ENCODE data around the gene ZNF3.
A peak's percentile ranks its signal among the peaks of the same experiment; 100 is the strongest.

ZNF3 gene

GRCh38 chr7:100090527-100091410, 9.2 kb upstream of the ZNF3 start:
- Mint-ChIP-seq H3K27ac (peak overlapping the region in 1 of 2 donors; percentile 55), H3K4me1 (ENCODE audit: low read depth in 2 of 2) (peaks cover 11 to 19% of the 10 kb centered on the region in 2 donors), H3K4me3 (no peak overlapping the region), H3K9me3 (no peaks in the 10 kb centered on the region), H3K27me3 (no peaks in the 10 kb centered on the region), H3K36me3 (ENCODE audit: insufficient read depth) (peaks cover 68% of the 10 kb centered on the region)
- ATAC-seq (replicated peaks), result no peak
- DNase-seq, result no peak

GRCh38 chr7:100089458-100090196, 8.1 kb upstream of the ZNF3 start:
- H3K27ac Mint-ChIP-seq, result peak overlapping the region; percentile 90 to 92
- no peak for ATAC-seq (replicated peaks)
- H3K9me3 Mint-ChIP-seq, result no peaks in the 10 kb centered on the region
- no peaks in the 10 kb centered on the region for H3K27me3 Mint-ChIP-seq
- H3K4me1 Mint-ChIP-seq (ENCODE audit: low read depth in 2 of 2), result peaks cover 11 to 16% of the 10 kb centered on the region in 2 donors
- peaks cover 57% of the 10 kb centered on the region for H3K36me3 Mint-ChIP-seq (ENCODE audit: insufficient read depth)
- DNase-seq, result no peak
- peak overlapping the region; percentile 85 to 90 for H3K4me3 Mint-ChIP-seq

- no peaks in the 10 kb centered on the region for H3K9me3 Mint-ChIP-seq
- ATAC-seq (replicated peaks) (peak; percentile 87), DNase-seq (peak; percentile 85 to 88 (median 87))
- peak within 1 kb of the TSS; percentile 85 to 90 for H3K4me3 Mint-ChIP-seq
- H3K27ac Mint-ChIP-seq, result peak within 1 kb of the TSS; percentile 90 to 92
- H3K36me3 Mint-ChIP-seq (ENCODE audit: insufficient read depth), result peaks cover 49% of the 10 kb centered on the region
- H3K27me3 Mint-ChIP-seq, result no peaks in the 10 kb centered on the region
- H3K4me1 Mint-ChIP-seq (ENCODE audit: low read depth in 2 of 2), result peaks cover 11 to 16% of the 10 kb centered on the region in 2 donors
Observed at GRCh38 chr7:100088621-100089457, 7.3 kb upstream of the ZNF3 start, which contains the start of gene COPS6. Gene COPS6 (plus strand): TSS chr7:100088969. CDS start chr7:100088991, 22 bp downstream.

- H3K27me3 Mint-ChIP-seq, result no peaks in the 10 kb centered on the region
- no peaks in the 10 kb centered on the region for H3K9me3 Mint-ChIP-seq
- H3K36me3 Mint-ChIP-seq (ENCODE audit: insufficient read depth), result peaks cover 42% of the 10 kb centered on the region
- H3K27ac Mint-ChIP-seq, result peak overlapping the region; percentile 90 to 92
- ATAC-seq (replicated peaks) (no peak), DNase-seq (no peak)
- H3K4me1 Mint-ChIP-seq (ENCODE audit: low read depth in 2 of 2), result peaks cover 11 to 13% of the 10 kb centered on the region in 2 donors
- peak overlapping the region; percentile 85 to 90 for H3K4me3 Mint-ChIP-seq
Observed at GRCh38 chr7:100088095-100088620, 6.6 kb upstream of the ZNF3 start.

GRCh38 chr7:100087055-100087750, 5.7 kb upstream of the ZNF3 start:
- H3K27ac Mint-ChIP-seq, result peak overlapping the region in 1 of 2 donors; percentile 92
- H3K36me3 Mint-ChIP-seq (ENCODE audit: insufficient read depth), result peaks cover 36% of the 10 kb centered on the region
- H3K4me3 Mint-ChIP-seq, result peak overlapping the region in 1 of 2 donors; percentile 36
- H3K27me3 Mint-ChIP-seq, result no peaks in the 10 kb centered on the region
- ATAC-seq (replicated peaks) (no peak), DNase-seq (no peak)
- peaks cover 18 to 19% of the 10 kb centered on the region in 2 donors for H3K4me1 Mint-ChIP-seq (ENCODE audit: low read depth in 2 of 2)
- H3K9me3 Mint-ChIP-seq, result no peaks in the 10 kb centered on the region

GRCh38 chr7:100085515-100085914, 4.0 kb upstream of the ZNF3 start:
- no peak overlapping the region for H3K4me3 Mint-ChIP-seq
- peaks cover 36% of the 10 kb centered on the region for H3K36me3 Mint-ChIP-seq (ENCODE audit: insufficient read depth)
- peaks cover 28% of the 10 kb centered on the region in 2 donors for H3K4me1 Mint-ChIP-seq (ENCODE audit: low read depth in 2 of 2)
- no peaks in the 10 kb centered on the region for H3K27me3 Mint-ChIP-seq
- no peak for ATAC-seq (replicated peaks)
- no peaks in the 10 kb centered on the region for H3K9me3 Mint-ChIP-seq
- no peak overlapping the region for H3K27ac Mint-ChIP-seq
- no peak for DNase-seq

- Mint-ChIP-seq H3K4me3 (peak overlapping the region; percentile 87 to 91), H3K36me3 (ENCODE audit: insufficient read depth) (peaks cover 34% of the 10 kb centered on the region), H3K27ac (peak overlapping the region; percentile 57 to 95), H3K4me1 (ENCODE audit: low read depth in 2 of 2) (peaks cover 22 to 34% of the 10 kb centered on the region in 2 donors), H3K9me3 (no peaks in the 10 kb centered on the region), H3K27me3 (no peaks in the 10 kb centered on the region)
- DNase-seq (no peak), ATAC-seq (replicated peaks) (peak; percentile 3)
Observed at GRCh38 chr7:100082978-100083377, 1.5 kb upstream of the ZNF3 start.

GRCh38 chr7:100080907-100081534, 502 bp downstream of the ZNF3 start:
- H3K4me1 Mint-ChIP-seq (ENCODE audit: low read depth in 2 of 2), result peaks cover 25 to 34% of the 10 kb centered on the region in 2 donors
- ATAC-seq (replicated peaks) (no peak), DNase-seq (peak in 1 of 3 experiments; percentile 13)
- H3K27ac Mint-ChIP-seq, result peak overlapping the region; percentile 57 to 95
- H3K9me3 Mint-ChIP-seq, result no peaks in the 10 kb centered on the region
- H3K27me3 Mint-ChIP-seq, result no peaks in the 10 kb centered on the region
- peak overlapping the region; percentile 87 to 91 for H3K4me3 Mint-ChIP-seq
- H3K36me3 Mint-ChIP-seq (ENCODE audit: insufficient read depth), result peaks cover 45% of the 10 kb centered on the region

GRCh38 chr7:100079024-100079560, 2.4 kb downstream of the ZNF3 start:
- DNase-seq (no peak), ATAC-seq (replicated peaks) (no peak)
- Mint-ChIP-seq H3K4me1 (ENCODE audit: low read depth in 2 of 2) (peaks cover 25 to 34% of the 10 kb centered on the region in 2 donors), H3K36me3 (ENCODE audit: insufficient read depth) (peaks cover 63% of the 10 kb centered on the region), H3K27ac (no peak overlapping the region), H3K4me3 (peak overlapping the region in 1 of 2 donors; percentile 0), H3K27me3 (no peaks in the 10 kb centered on the region), H3K9me3 (no peaks in the 10 kb centered on the region)

- no peak for ATAC-seq (replicated peaks)
- Mint-ChIP-seq H3K9me3 (peaks cover 0 to 3% of the 10 kb centered on the region in 2 donors), H3K27ac (no peak overlapping the region), H3K27me3 (no peaks in the 10 kb centered on the region), H3K36me3 (ENCODE audit: insufficient read depth) (peaks cover 78% of the 10 kb centered on the region), H3K4me3 (no peak overlapping the region), H3K4me1 (ENCODE audit: low read depth in 2 of 2) (peaks cover 17 to 29% of the 10 kb centered on the region in 2 donors)
- DNase-seq, result no peak
Observed at GRCh38 chr7:100077205-100077604, 4.3 kb downstream of the ZNF3 start.

- Mint-ChIP-seq H3K27me3 (no peaks in the 10 kb centered on the region), H3K27ac (no peak overlapping the region), H3K9me3 (peaks cover 0 to 10% of the 10 kb centered on the region in 2 donors), H3K4me3 (no peak overlapping the region), H3K4me1 (ENCODE audit: low read depth in 2 of 2) (peaks cover 7 to 15% of the 10 kb centered on the region in 2 donors), H3K36me3 (ENCODE audit: insufficient read depth) (peaks cover 81% of the 10 kb centered on the region)
- DNase-seq (no peak), ATAC-seq (replicated peaks) (no peak)
Observed at GRCh38 chr7:100075418-100075817, 6.1 kb downstream of the ZNF3 start.

- H3K27me3 Mint-ChIP-seq, result no peaks in the 10 kb centered on the region
- ATAC-seq (replicated peaks), result no peak
Observed at GRCh38 chr7:100074841-100075240, 6.7 kb downstream of the ZNF3 start.

More at GRCh38 chr7:100074841-100075240, 6.7 kb downstream of the ZNF3 start:
- no peak for DNase-seq
- Mint-ChIP-seq H3K27ac (no peak overlapping the region), H3K4me3 (no peak overlapping the region), H3K9me3 (peaks cover 0 to 10% of the 10 kb centered on the region in 2 donors), H3K4me1 (ENCODE audit: low read depth in 2 of 2) (peaks cover 3 to 9% of the 10 kb centered on the region in 2 donors), H3K36me3 (ENCODE audit: insufficient read depth) (peaks cover 82% of the 10 kb centered on the region)

All from effector memory CD8-positive, alpha-beta T cell (primary cell).